SW480 (cell line): ENCODE measurements around the gene BAG5.
"Not testable (repeated sequence)": the region's sequence is repeated elsewhere in the genome, so short reads cannot be mapped to it uniquely, and the experiment has no call there.

Source experiments
- DNase-seq: peaks from one replicate; pipeline ENCODE4 v3.0.0-alpha.2; 2016; ENCODE audit warnings: low spot score

BAG5 gene

DNA sequence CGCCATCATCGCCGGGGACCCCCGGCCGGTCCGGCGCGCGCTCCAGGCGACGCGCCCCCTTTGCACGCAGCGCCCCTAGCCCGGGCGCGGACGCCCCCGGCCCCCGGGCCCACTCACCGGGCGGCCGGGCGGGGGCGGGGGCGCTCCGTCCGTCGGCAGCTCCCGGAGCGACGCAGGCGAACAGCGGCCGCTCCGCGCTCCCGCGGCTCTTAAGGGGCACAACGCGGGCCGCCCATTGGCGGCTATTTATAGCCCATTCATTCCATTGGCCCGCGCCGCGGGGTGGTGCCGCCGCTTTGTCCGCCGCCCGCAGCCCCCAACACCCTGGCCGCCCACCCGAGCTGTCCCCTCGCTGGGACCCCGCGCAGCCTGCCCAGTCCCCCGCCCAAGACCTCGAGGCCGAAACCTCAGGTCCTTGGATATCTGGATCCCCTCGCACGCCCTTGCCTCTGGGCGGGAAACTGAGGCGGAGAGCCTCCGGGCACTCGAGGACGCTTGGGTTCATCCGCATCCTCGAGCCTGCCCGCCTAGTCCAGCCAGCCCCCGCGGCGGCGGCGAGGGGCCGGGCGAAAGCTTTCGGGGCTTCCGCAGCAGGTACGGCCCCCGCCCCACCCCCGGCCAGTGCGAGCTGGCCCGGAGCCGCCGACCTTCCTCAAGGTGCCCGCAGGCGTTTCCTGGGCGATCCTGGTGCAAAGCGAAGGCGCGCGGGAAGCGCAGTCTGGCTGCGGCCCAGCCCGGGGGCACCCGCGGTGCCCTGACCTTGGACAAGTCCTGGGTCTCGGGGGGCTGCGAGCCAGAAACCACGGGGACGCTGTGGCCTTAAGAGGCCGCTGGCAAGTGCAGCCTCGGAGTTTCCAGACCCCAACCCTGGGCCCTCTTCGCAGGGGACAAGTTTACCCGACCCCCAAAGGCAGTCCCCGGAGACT lies 39.5 kb downstream of the BAG5 start, which contains the start of gene CKB:
TSS of gene CKB (minus strand) at position 182 of the 926 bp plus-strand sequence. CDS start 337 bp downstream, outside the sequence.
- DNase-seq: peak; percentile 61

DNA sequence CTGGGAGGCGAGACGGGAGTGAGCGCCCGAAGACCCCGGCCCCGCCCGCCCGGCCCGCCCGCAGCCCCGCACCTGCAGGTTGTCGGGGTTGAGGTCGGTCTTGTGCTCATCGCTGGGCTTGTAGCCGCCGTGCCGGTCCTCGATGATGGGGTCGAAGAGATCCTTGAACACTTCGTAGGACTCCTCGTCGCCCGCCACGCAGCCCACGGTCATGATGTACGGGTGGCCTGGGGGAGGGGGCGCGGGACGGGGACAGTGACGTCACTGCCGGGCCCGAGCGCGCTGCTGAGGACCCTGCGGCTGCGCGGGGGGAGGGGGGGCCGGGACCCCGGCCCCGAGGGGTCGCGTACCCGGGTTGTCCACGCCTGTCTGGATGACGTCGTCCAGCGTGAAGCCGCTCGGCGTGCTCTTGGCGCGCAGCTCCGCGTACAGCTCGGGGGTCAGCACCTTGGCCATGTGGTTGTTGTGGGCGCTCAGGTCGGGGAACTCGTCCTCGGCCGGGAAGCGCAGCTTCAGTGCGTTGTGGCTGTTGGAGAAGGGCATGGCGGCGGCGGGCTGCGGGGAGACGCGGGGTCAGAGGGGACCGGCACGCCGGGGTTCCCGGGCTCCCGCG lies 40.4 kb downstream of the BAG5 start:
- no peak for DNase-seq

DNA sequence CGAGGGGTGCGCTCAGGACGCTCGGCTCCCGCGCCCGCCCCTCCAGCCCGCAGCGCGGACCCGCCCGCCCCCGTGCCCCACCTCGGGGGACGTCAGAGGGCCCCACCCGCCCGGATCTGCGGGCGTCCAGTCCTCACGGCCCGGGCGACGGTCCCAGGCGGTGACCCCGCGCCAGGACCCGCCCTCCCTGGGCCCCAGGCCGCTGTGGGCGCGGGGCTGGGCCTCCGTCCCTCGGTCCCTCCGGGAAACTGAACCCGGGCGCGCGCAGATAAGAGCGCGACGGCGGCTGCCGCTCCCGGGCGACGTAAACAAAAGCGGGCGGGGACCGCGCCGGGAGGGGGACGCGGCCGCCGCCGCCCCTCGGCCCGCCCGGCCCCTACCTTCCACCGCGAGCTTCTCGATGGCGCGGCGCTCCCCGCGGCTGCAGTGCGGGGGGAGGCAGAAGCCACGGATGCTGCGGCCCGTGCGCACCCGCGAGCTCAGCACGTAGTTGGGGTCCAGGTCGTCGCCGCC lies 41.0 kb downstream of the BAG5 start:
- DNase-seq: no peak

DNA sequence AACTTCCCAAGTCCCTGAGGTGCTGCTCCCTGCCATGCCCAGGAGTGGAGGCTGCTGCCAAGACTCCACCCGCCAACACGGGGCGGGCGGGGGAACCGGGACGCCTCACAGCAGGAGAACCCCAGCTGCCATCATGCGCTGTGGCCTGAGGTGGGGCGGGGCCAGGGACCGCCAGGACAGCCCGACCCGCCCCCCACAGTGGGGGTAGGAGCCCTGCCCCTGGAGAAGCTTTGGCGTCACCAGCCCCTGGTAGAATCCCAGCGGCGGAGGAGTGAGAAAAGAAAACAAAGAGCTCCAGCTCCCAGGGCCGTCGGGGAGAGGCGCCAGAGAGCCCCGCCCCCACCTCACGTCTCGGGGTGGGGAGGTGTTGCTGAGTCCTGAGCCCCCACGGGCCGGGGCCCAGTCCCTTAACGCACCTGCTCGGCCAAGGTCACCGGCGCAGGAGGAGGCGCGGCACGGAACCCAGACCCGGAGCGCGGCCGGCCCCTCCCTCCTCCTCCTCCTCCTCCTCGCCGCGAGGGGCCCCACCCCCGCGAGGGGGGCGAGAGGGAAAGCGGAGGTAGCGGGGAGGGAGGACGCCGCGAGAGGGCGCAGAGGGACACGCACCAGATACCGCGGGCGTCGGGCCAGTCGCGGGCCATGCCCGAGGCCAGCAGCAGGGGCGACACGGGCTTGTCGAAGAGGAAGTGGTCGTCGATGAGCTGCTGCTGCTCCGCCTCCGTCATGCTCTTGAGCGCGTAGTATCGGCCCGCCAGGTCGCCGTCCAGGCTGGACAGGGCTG lies 41.6 kb downstream of the BAG5 start:
- DNase-seq: peak; percentile 89

DNA sequence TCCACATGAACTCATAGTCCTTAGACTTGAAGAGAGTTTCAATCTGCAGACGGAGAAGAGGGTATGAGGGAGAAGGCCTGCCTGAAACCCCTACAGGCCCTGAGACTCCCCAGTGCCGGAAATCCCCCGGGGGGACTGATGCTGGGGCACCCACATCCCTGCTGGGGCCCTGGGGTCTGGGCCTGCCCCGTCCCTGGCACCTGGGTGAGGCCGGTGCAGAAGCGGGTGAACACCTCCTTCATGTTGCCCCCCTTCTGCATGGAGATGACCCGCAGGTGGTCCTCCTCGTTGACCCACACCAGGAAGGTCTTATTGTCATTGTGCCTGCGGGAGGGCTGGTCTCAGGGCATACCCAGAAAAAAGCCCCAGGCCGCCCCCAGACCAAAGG lies 42.2 kb downstream of the BAG5 start:
- DNase-seq: no peak

DNA sequence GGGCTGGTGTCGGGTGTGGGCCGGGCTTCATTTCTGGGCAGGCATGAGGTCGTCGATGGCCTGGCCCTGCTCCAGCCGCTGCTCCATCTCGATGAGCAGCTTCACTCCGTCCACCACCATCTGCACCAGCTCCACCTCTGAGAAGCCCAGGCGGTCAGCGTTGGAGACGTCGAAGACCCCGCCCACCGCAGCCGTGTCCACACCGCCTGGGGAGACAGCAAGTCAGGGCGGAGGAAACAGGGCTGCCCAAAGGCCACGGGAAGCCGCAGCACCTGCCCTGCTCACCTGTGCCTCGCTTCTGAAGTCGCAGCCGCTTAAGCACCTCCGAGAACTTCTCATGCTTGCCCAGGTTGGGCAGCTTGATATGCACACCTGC lies 42.6 kb downstream of the BAG5 start:
- DNase-seq: no peak

DNA sequence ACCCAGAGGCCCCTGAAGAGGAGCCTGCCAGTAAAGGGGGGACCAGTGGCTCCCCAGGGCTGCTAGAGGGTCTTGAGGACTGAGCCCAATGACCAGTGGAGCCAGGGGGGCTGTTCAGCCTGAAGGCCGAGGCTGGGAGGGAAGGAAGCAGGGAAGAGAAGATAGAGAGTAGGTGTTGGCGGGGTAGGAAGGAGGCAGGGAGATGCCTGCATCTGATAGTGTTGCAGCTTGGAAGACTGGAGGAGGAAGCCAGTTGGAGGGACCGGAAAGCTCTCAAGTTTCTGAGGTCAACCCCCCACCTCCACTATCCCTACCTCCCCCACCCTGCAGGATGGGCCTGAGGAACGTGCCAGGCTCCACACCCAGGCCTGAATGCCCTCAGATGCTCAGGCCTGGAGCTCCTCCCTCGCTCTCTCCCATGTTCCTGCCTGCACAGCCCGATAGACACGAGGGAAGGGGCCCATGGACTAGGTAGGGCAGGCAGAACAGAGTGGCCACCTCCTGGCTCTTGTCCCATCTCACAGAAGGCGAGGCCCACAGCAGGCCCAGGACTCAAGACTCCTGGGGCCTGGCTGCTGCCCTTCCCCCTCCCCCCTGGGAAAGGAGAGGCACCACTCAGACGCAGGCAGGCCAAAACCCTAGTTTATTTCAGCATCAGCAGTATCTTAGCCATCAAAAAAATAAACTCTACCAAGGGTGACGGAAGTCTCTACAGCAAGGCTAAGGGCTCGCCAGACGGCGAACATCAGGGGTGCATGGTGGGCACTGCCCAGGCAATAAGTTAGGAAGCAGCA lies 43.2 kb downstream of the BAG5 start:
- no peak for DNase-seq

DNA sequence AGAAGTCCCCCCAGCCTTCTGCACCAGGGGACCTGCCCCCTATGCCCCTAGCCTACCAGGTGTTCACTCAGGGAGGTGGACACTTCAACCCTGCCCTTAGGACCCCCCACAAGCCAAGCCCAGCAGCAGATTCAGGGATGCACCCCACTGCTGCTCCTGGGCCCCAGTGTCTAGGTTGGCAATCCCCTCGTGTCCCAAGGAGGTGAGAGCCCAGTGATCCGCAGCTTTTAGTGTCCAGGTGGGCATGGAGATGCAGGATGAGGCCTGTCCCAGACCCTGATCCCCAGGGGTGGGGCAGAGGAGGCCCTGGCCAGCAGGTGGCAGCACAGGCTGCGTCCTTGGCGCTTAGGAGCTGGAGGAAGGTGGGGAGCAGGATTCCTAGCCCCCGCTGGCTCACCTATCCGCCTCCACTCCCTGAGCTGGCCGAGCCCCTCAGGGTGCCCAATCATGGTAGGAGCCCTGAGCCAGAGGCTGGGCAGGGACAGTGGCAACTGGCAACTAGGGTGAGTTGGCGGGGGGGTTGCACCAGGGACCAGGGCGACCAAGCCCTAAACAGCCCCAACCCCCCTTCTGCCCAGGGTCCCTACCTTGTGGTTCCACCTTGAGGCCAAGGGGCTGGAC lies 43.9 kb downstream of the BAG5 start:
- no peak for DNase-seq

DNA sequence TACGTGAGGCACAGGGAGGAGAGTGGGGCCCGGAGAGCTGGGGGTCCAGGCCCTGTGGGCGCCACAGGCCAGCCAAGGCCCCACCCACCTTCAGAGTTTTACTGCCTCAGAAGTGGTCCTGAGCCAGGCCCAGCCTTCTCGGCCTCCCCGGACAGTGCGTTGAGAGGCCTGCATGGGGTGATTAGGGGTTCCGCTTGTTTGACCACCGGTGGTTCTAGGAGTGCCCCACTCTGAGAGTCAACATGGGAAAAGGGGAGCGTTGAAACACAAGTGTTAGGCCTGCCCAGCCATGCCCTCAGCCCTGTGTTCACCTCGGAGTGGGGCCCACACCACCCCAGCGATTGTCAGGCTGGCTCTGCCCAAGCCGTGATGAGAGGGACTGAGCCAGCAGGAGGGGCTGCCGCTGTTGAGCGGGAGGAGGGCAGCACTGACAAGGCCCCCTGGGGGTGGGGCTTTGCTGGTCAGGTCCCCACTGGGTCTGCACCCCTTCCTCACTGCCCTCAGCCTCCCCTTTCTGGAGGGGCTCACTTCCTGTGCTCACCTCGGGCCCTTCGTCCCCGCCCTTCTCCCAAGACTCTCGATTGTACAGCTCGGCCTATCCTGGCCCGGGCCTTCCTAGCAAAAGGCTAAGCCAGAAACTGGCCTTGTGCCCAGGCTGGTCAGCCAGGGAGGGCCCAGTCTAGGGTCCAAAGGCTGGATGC lies 44.6 kb downstream of the BAG5 start:
- DNase-seq: no peak

DNA sequence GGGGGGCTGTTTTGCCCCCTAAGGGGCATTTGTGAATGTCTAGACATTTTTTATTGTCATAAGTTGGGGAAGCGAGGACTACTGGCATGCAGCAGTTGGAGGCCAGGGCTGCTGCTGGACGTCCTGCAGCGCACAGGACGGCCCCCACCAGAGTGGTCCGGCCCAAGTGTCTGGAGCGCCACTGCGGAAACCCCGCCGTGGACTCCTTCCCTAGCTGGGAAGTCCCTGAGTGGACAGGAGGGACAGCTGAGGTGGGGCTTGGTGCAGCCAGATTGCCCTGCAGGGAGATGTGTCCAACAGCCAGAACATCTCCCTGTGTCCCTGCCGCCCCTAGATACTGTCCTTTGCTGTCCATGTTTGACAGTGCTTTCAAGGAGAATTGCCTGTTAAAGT lies 45.3 kb downstream of the BAG5 start:
- no peak for DNase-seq

DNA sequence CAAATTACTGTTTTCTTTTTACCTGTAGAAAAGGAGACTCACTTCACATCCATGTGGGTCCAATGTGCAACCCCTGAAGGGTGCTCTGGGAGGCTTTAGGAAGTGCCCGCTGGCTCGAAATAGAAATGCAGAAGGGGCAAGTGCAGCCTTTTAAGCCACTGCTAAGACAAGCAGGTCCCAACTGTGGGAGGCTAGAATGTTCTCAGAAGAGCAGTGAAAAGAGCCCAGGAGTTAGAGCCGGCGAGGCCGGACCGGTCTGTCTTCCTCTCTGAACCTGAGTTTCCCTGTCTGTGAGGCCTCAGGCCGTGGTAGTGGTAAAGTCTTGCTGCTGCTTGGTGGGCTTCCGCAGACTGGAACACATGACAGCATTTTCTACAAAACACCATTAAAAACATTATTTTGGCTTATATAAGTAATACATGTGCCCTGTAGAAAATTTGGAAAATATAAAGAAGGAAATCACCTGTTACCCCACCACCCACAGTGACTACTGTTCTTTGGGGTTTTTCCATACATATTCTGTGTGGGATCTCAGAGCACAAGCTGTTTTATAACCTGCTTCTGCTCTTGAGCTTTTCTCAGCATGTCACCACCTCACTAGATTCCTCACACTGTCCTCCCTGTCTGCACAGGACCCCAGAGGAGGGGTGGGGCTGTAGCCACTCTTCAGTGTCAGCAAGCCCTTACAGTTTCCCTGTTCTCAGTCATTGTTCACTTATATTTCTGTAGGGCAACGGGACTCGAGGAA lies 45.9 kb downstream of the BAG5 start:
- DNase-seq: no peak

DNA sequence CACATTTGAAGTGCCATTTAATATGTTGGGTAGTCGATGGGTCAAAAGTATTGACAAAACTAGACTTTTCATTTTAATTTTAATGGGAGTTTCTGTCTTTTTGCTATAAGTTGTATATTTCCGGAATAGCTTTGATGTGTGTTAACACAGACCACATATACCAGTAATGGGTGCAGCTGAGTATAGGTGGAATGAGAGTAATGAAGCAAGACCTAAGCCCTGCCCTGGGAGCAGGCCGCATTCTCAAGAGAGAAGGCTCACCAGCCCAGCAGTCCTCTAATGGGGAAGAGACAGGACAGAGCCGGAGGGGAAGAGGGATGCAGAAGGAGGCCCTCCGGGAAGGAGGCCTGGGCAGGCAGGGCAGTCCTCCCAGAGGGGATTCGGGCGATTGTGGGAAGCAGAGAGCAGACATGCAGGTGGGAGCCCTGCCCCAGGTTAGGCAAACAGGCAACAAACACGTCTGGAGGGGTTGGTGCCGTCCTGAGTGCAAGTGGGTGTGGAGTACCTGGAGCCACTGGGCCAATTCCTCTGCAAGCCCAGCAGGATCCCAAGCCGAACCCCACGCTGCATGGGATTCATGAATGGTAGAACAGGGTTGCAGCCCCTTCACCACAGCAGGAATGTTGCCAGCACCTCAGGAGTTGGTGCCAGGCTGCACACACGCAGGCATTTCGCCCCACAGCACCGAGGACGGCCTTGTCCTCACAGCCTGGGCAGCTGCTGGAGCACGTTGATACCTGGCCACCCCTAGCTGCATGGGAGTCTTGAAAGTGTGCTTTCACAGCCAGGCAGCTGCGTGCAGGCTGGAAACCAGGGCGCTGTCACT lies 47.6 kb downstream of the BAG5 start:
- DNase-seq: no peak

DNA sequence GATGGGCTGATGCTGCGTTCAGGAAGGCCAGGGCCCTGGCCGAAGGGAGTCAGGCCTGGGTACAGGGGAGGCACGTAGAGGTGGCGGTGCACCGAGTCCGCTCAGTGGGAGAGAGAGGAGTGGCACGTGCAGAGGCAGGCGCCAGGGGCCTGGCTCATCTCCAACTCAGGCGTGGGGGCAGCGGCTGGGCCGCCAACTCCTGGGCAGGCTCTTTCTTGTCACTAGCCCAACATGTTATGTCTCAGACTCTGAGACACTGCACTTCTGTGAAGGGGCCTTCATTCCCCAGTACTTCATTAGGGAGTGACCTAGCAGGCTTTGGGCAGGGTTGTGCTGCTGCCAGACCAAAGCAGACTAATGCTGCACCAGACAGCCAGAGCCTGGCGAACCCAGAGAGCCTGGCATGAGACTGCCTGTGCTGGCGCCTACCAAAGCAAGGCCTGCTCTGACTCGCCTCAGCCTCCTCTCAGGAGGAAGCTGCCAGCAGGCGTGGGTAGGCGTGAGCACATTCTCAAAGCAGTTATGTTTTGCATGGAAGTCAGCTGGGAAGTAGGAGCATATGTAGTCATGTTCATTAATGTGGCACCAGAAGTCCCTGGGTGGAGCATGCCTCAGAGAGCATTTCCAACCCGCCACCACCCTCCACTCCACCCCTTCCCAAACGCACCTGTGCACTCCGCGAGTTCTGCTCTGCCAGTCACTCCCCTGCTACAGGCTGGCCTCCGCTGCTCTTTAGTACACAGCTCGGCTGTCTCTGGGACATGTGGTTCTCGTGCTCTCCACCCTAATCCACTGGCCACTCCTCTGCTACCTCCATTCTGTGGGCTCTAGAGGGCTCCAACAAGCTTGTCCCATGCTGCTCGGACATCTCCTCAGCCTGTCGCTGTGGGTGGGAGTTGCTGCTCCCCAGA lies 49.5 kb downstream of the BAG5 start:
- DNase-seq: peak; percentile 48

DNA sequence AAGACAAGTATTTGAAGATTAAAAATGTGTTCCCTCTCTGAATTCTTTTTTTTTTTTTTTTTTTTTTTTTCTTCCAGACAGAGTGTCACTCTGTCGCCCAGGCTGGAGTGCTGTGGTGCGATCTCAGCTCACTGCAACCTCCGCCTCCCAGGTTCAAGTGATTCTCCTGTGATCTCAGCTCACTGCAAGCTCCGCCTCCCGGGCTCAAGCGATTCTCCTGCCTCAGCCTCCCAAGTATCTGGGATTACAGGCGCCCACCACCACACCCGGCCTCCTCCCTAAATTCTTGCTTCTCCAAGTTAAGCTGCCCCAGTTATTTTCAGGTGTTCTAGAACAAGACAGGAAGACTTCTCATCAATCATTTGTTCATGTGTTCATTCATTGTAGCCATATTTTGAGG lies 50.3 kb downstream of the BAG5 start:
- not testable (repeated sequence) for DNase-seq

DNA sequence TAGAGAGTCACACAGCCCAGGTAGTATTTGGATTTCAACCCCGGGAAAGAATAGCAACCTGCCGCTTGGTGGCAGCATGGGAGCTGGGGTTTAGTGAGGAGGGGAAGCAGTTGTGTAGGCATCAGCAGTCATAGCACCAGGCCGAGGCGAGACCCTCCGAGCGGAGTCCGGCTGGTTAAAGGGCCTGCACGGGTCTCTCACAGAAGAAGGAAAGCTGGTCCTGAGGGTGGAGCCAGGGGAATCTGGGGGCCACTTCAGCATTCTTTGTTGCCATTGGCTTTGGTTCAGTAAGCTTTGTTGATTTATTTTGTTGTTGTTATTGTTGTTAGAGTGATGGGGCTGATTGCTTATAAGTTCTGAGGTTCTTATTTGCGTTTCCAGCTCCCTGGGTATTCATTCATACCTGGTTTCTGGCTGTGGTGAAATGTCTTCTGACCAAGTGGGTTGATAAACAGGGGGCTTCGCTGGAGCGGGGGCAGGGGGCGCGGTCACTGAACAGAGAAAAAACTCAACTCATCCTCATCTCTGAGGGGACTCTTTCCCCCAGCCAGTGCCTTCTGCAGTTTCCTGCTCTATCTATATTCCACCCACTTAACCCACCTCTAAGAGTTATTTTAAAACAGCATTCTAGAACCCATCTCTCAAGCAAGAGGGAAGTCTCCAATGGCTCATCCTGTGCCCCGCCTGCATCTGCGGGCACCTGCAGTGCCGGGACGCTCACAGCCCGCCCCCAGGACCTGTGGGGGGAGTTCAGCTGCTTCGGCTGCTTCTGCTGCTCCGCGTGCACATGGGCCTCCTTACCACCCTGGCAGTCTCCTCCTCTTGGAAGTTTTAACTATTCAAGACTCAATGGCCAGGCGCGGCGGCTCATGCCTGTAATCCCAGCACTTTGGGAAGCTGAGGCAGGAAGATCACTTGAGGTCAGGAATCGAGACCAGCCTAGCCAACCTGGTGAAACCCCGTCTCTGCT lies 51.4 kb downstream of the BAG5 start:
- DNase-seq: no peak

DNA sequence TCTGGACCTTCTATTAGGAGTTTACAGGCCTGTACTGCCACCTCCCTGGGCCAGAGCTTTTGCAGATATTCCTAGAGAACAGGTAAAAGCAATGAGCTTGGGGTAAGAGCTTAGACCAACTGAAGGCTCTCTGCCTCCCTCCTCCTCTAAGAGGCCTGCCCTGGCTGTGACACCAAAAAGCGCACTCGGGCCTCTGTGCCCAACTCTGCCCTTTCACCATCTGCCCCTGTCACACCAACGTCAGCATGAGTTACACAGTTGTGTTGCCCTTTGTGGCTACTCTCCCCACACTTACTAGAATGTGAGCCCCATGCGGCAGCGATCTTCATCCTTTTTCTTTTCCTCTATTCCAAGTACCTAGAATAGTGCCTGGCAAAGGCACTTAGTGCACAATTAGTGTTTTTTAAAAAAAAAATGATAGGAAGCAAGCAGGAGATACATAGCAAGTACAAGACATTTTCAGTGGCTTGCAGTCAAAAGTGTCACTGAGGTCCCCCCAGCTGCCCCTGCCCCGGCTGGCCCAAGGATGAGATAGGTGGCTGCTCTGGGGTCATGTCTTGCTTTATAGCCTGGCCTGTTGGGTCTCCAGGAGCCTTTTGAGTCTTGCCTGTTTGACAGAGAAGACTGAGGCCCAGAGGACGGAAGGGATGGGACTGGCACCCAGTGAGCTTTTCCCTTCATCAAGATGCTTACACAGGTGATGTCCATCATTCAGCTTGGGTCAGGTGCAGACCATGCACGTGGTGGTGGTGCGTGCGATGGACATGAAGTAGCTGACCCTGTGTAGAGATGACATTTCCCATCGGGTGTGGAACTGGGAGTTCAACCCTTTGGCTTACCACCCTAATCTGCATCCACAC lies 52.4 kb downstream of the BAG5 start:
- DNase-seq: no peak
